Inflammatory macrophage (primary cell): ENCODE measurements around the gene MS4A10.

ENCODE experiments used
- DNase-seq, 2 donors: peaks; one replicate each; pipeline ENCODE4 v3.0.0-alpha.2; 2020 to 2022

The MS4A10 gene

DNA sequence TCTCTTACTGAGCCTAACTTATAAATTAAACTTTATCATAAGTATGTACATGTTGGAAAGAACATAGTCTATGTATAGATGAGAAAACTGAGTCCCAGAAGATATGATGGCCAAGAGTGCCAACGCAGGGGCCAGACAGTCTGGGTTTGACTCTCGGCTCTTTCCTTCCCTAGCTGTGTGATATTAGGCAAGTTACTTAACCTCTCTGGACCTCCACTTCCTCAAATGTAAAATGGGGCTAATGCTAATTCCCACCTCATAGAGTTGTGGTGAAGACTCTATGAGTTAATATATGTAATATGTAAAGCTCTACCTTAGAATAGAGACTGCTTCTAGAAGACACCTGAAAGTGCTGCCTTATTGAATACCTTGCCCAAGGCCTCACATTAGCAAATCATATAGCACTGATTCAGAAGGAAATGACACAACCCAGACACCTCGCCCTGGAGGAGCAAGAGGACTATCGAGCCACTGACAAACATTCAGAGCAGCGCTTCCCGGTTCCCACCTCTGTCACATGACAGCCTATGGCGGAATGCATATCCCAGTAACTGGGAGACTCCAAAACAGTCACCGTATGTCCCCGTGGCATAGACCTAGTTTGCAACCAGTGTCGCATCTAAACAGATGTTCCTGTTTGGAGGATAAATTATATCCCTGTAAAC is 45.5 kb downstream of the MS4A10 start:
- no peak for DNase-seq

DNA sequence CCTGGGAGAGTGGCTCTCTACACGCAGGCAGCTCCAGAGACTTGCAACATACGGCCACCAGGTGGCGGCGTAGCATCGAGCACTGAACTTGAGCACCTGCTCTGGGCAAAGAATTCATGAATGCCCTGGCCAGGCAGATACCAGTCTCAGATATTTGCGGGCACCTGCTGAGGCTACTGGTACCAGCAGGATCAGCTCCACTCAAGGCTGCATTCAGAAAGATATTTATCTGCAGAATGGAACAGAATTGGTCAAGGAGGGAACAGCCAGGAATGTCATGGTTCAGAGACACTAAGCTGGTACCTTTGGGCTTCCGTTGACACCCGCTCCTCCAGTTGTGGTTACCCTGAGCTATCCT is 46.0 kb downstream of the MS4A10 start:
- peak; percentile 80 to 84 for DNase-seq

- DNase-seq = no peak
These were observed 46.5 kb downstream of the MS4A10 start for GRCh38 chr11:60831501-60832079.

- DNase-seq = peak; percentile 23 to 44
These were observed 49.8 kb downstream of the MS4A10 start for GRCh38 chr11:60834742-60835533.

- peak; percentile 54 to 87 for DNase-seq
These were observed 50.4 kb downstream of the MS4A10 start for GRCh38 chr11:60835534-60835846.

DNA sequence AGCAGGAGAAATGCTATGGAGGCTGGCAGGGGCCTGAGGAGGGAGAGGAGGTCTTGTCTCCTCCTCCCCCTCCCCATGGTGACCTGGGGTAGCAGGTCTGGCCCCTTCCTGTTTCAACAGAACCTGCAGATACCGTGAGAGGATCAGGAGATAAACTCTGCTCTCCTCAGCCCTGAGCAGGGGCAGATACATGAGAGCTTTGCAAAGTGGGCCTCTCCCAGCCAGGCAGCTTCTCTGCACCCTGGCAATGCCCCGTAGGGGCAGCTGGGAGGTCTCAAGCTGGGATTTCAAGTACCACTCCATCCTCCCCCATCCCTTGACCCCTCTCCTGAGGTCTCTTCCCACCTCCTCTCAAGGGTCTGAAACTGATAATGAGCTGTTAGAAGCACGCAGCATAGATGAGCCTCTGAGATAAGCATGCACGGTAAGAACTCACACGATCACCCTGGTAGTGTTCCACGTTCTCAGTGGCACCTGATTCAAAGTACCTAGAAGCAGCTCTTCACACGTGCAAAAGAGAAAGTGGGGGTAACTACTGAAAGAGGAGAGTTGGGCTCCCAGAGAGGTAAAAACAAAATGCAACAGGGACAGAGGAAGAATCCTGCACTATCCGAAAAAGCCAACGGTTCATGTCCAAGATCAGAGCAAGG is 51.9 kb downstream of the MS4A10 start:
- no peak for DNase-seq

DNA sequence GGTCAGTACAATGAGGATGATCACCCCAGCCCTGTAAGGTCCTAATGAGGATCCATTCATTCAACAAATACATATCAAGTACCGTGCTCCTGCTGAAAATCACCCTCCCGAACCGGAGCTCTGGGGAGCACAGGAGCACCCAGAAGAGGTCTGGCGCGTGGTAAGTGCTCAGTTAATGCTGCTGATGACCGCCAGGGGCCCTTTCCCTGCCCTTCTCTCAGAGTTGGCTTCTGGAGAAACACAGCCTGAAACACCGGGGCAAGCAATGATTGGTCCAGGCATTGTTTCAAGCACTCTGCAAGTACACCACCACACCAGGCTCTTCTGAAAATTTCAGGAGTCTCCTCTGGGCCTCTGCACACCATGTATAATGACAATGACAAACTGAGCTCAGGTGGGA is 53.0 kb downstream of the MS4A10 start:
- DNase-seq = no peak

DNA sequence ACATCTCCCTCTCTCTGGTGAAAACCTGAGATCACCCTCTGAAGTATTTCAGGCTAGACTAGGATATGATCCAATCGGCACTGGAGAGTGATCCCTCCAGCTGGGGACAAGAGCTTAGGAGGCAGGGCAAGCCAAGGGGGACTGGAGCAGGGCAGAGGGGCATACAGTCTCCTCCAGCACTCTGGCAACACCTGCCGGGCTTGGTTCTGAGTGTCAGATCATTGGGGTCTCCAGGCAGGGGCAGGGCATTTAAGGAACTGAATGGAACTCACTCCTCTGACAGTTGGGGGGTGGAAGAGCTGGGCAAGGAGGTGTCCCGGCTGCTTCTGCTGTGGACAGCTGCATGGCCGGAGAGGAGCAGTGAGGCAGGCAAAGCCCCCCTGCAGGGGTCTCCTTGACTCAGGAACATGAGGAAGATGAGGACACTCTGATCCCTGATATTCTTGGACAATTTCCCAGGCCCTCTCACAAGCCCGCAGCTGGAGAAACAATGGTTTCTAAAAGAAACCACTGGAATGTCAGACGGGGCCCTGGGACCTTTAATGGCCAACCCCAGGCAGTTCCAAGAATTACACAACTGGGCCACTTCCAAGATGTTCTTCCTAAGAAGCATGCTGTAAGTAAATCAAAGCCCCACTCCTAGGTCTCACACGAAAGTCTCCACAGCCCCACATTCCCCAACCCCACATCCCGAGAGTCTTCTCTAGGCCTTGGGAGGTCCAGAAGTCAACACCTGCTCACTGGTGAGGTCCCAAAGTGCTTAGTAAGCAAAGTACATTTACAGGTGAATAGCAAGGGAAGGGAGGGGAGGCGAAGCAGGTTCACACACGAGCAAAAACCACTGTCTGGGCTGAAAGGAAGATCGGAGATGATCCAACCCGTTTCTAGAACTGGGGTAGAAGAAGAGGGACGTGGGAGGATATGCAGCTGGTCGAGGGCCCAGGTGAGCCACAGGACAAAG is 55.6 kb downstream of the MS4A10 start:
- no peak for DNase-seq

DNA sequence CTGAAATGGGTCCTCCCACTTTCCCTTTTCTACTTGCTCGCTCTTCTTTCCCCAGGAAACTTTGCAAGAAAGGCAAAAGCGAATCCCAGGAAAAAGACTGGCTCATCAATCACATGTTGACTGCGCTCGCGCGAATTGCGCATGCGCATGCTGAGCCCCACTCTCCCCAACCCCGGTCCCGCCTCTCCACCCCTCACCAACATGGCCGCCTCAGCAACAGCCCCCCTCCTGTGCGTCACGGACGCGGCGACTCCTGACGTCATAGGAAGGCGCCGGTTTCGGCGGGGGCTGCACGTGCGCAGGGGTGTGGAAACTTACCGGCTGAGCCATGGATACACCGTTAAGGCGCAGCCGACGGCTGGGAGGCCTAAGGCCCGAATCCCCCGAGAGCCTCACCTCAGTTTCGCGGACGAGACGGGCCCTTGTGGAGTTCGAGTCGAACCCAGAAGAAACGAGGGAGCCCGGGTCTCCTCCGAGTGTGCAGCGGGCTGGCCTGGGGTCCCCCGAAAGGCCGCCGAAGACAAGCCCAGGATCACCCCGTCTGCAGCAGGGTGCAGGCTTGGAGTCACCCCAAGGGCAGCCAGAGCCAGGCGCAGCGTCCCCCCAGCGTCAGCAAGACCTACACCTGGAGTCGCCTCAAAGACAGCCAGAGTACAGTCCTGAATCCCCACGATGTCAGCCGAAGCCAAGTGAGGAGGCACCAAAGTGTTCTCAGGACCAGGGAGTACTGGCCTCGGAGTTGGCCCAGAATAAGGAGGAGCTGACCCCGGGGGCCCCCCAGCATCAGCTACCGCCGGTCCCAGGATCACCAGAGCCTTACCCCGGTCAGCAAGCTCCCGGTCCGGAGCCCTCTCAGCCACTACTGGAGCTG is 56.9 kb downstream of the MS4A10 start, which contains the start of gene CCDC86:
TSS of gene CCDC86 (plus strand) at position 317 of the 871 bp plus-strand sequence. CDS start at position 329, 12 bp downstream.
- peak; percentile 96 for DNase-seq

- peak; percentile 7 to 20 for DNase-seq
These were observed 57.8 kb downstream of the MS4A10 start for GRCh38 chr11:60842668-60843600.

DNA sequence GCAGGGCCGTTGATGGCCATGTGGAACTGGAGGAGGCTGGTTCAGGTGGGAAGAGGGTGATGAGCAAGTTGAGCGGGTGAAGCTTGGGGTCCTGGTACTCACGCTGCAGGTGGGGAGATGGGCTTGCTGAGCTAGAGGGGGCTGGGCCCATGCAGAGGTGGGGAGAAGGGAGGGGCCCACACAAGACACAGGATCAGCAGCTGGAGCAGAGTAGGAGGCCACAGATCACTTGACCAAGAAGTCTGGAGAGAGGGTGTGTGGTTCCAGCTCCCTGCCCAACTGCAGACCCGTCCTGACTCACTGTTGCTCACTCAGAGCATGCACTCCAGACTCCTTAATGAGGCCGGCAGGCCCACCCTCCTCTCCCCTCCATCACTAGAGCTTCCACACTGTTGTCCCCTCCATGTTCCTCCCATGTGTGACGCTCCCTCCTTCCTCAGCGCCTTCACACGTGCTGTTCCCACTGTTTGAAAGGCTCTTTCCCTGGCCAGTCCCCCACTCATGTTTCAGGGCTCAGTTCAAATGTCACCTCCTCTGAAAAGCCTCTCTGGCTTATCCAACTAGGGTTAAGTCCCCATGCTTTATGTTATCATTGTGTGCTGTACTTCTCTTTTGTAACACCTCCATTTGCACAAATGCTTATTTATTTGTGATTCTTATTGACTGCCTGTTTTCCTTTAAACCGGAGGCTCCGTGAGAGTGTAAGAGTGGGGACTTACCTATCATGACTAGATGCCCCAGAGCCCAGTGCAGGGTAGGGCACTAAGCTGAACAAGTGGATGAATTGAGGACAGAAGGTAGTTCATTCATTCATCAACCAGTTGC is 59.1 kb downstream of the MS4A10 start:
- DNase-seq = no peak

DNA sequence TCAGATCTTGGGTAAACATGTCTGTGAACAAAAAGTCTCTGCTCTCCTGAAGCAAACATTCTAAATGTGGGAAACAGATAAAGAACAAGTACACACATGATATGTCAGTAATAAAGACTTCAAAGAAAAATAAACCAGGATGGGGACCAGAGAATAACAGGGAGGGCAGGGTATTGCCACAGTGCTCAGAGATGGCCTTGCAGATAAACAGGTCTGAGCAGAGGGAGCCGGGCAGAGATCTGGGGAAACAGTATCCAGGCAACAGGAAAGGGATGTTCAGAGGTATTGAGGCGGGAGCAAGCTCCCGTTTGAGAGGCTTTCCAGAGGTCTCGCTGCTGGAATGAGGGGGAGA is 59.7 kb downstream of the MS4A10 start:
- DNase-seq = no peak

- no peak for DNase-seq
These were observed 60.2 kb downstream of the MS4A10 start for GRCh38 chr11:60845338-60845737.

DNA sequence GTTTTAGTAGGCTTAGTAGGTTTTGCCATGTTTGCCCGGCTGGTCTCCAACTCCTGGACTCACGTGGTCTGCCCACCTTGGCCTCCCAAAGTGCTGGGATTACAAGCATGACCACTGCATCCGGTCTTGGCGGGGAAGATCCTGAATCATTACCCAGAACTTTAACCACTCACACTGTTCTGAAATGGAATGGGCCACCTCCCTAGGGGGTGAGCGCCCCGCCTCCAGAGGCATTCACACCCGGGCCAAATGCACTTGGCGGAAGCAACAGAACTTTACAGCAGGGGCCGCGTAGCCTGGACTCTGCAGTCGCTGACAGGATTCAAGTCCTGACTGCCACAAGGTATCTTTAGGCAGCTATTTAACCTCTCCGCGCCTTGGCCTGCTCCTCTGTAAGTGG is 62.1 kb downstream of the MS4A10 start:
- DNase-seq = no peak

GRCh38 chr11:60847896-60848295 is 62.8 kb downstream of the MS4A10 start:
- DNase-seq = no peak

- DNase-seq = no peak
These were observed 63.6 kb downstream of the MS4A10 start for GRCh38 chr11:60848714-60849151.

DNA sequence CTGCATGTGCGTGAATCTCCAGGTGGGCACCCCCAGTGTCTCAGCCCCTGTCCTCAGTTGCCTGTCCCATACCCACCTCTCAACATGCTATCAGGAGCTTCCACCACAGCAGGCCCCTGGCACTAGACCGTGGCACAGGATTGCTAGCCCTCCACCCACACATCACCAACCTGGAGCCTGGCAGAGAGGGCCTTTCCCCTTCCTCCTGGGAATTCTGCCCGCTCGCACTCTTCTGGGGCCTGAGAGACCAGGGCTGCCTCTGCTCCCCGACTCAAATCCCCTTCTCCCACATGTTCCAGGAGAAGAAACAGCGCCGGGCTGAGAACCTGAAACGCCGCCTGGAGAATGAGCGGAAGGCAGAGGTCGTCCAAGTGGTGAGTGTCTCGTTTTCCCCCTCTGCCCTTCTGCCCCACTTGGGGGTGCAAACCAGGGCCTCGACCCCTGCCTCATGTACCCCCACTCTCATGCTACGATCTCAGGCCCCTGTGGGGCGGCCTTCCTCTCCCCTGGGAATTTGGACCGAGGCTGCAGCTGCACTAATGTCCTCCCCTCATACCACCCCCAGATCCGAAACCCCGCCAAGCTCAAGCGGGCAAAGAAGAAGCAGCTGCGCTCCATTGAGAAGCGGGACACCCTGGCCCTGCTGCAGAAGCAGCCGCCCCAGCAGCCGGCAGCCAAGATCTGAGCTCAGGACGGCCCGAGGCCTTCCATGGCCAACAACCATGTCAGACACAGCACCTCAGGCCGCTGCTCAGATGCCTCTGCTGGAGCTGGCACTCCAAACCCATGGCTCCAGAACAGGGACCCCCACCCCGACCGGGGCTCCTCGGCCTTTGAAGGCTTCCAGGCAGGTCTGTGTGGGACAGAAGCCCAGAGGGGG is 64.7 kb downstream of the MS4A10 start:
- no peak for DNase-seq
